NCI-H187 treated with DMSO at 0.1 percent for 48 hours (cell line): ENCODE measurements around the gene LCE1B.

Experiments used
- DNase-seq: peaks from one replicate; lab custom pipeline; 2025; lab: John Stamatoyannopoulos, UW

The LCE1B gene, protein sequence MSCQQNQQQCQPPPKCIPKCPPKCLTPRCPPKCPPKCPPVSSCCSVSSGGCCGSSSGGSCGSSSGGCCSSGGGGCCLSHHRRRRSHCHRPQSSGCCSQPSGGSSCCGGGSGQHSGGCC

DNA sequence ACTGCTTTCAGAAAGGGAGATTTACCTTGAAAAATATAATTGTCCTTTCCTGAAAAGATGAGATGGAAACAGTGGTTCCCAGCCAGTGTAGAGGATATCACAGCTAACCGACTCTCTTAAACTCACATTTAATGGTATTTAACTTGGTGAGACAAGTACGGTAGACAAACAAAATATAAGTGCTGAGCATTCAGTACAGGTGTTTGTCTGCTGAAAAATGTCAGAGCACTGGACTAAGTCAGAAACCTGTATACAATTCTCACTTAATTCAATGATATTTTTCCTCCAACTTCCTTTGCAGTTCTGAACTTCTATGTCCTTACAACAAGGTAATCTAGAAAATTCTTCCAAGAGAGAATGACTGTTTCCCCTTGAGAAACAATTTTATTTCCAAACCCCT is at the start of gene LCE1B:
TSS of gene LCE1B (plus strand) at position 301 of the 400 bp plus-strand sequence. CDS start 476 bp downstream, outside the sequence.
- DNase-seq, result no peak

DNA sequence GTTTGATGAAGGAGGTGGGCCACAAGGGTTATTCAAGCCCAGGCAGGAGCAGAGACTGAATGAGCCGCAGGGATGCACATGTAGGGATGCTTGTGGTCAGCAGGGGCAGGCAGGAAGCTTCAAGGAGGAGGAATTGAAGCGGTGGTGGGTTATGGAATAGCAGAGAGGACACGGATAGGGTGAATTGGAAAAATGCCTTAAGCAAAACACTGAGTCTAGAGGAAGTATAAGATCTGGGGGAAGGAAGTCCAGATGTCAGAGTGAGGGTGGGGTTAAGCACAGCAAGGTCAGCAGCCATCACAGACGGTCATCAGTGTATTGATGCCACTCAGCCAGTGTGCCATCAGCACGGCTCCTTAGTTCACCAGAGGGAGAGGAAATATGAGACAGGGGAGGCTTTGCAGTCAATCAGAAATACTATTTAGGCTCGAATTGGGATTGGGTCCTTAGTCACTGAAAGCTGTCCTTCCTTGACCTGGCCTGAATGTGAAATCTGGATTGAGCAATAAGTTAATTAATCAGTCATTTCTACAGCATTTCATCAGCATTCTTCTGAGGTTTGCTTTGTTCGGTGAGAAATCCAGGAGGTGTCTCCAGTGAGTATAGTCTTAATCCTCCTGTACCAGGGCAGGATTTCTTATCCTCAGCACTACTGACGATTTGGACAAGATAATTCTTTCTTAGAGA is 42.8 kb upstream of the LCE1B start:
- no peak for DNase-seq

DNA sequence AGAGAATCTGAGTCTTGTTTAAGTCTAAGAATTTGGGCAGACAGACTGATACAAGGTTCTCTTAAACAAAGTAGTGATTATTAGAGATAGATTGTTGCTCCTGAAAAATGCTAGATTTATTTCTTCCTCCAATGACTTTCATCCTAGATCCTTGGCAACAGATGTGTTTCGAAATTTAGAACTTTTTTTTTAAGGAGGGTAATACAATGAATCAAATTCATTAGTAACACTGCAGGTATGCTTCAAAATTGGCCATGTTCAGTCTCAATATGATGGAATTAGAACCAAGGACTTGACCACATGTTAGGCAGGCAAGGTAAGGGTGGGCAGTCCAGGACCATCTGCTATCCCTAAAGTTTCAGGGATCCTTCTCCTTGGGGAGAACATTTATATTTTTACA is 41.4 kb upstream of the LCE1B start:
- DNase-seq, result no peak

DNA sequence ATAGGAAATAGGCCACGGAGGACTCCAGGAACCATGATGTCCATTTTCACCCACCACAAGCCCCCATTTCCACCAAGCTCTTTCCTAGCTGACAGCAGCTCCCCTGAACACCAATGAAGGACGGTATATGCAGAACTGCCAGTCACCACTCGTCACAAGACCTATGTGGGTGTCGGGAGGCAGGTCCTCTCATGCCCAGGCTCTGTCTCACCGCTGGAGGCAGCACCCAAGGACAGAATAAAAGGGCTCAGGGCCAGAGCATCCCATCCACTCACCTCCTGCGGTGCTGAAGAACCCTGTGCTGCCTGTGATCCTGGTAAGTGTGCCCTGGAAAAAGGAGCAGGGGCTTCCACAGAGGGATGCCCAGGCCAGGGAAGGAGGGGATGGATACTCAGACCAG is 36.9 kb upstream of the LCE1B start, which contains the start of gene LCE1F:
TSS of gene LCE1F (plus strand) at position 266 of the 400 bp plus-strand sequence. CDS start 1,232 bp downstream, outside the sequence.
- no peak for DNase-seq

DNA sequence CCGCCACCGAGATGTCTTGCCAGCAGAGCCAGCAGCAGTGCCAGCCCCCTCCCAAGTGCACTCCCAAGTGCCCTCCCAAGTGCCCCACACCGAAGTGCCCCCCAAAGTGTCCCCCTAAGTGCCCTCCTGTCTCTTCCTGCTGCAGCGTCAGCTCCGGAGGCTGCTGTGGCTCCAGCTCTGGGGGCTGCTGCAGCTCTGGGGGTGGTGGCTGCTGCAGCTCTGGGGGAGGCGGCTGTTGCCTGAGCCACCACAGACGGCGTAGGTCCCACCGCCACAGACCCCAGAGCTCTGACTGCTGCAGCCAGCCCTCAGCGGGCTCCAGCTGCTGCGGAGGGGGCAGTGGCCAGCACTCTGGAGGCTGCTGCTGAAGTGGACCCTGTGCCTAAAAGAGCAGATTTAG is 35.4 kb upstream of the LCE1B start:
- DNase-seq, result no peak

DNA sequence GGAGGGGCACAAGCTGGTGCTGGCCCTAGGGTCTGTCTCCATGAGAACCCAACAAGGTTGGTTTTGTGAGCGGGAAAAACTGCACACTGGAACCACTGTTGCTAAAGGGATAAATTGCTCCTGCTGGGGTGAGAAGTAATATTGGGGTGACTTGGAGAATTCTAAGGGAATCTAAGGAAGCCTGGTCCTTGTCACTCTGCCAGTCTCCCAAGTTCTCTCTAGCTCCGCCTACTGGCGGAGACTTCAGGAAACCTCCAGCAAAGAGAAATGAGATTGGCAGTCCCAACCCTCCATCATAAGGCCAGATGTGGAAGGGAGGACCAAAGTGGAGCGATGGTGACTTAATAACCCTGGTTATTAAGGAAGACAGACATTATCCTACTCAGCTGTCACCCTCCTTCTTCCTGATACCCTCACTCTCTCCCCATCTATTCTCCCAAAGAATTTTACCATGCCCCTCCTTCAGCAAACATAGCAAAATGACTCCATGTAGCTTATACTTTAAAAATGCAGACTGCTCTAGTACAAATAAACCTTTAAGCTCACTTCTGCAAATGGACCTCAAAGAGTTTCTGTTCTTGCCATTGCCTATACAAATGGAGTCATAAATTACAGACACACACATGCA is 34.1 kb upstream of the LCE1B start:
- DNase-seq, result no peak

DNA sequence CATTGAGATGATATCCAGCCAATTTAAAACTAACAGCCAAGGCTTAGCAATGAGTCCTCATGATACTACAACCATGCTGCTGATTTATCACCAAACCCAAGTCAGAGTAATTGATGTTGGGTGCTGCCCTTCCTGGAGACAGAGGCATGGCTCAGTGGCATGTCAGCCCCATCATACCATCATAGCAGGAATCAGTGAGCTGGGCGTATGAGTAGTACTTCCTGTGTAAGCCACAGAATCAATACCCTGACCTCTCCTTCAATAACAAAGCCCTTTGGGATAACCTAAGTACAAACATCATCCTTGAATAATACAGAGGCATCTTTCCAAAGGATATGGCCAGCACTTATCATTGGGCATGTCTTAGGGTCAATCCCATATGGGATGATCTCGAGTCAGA is 28.7 kb upstream of the LCE1B start:
- DNase-seq, result no peak

DNA sequence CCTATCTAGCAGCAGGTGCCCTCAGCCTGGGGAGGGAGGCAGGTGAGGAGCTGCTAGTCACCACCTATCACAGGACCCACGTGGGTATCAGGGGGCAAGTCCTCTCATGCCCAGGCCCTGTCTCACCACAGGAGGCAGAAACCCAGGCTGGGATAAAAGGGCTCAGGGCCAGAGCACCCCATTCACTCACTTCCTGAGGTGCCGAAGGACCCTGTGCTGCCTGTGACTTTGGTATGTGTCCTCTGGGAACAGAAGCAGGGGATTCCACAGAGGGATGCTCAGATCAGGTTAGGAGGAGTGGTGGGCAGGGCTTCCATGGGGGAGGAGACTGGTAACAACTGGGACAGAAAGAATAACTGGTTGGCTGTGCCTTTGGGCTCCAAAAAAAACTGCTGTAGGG is 25.7 kb upstream of the LCE1B start, which contains the start of gene LCE1E:
TSS of gene LCE1E (plus strand) at position 181 of the 400 bp plus-strand sequence. CDS start 1,043 bp downstream, outside the sequence.
- DNase-seq, result no peak

DNA sequence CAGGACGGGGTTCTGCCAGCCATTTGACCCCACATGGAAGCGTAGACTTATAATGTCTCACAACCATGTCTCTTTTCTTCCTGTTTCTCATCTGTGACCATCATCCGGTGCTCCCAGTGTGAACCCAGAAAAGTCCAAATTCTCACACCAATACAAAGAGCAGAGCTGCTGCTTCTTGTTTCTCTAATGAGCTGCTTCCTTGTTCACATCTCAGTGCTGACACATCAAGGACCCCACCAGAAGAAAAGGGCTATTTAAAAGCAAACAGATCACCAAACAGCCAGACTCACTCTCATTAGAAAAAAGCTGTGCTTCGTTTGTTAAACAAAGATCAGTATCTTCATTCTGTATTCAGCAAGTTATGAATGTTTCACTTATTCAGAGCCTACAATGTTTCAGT is 16.1 kb upstream of the LCE1B start:
- no peak for DNase-seq

DNA sequence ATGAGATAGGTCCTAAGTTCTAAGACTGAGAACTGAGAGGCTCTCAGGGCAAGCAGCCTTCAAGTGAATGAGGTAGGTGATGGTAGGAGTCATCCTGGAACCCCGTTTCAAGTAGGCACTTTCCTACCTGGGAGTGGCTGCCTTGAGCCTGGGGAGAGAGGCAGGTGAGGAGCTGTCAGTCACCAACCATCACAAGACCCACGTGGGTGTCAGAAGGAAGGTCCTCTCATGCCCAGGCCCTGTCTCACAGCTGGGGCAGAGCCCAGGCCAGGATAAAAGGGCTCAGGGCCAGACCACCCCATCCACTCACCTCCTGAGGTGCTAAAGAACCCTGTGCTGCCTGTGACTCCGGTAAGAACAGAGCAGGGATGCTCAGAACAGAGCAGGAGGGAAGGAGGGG is 15.3 kb upstream of the LCE1B start, which contains the start of gene LCE1D:
TSS of gene LCE1D (plus strand) at position 301 of the 400 bp plus-strand sequence. CDS start 1,074 bp downstream, outside the sequence.
- no peak for DNase-seq

DNA sequence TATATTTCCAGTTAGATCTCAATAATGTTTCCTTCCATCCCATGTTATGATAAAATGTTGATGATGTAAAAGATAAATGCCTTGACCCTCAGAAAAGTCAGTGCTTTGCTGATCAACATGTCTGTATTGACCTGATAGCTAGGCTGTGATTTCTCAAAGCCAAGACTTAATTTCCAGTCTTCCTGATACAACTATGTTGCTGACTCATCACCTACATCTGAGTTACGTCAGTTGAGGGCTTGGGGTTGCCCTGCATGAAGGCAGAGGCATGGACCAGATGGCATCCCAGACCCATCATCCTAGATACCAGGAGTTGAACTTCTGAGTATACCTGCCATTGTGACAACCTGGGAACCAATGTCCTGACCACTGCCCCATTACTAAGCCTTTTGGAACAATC is 10.4 kb upstream of the LCE1B start:
- no peak for DNase-seq

DNA sequence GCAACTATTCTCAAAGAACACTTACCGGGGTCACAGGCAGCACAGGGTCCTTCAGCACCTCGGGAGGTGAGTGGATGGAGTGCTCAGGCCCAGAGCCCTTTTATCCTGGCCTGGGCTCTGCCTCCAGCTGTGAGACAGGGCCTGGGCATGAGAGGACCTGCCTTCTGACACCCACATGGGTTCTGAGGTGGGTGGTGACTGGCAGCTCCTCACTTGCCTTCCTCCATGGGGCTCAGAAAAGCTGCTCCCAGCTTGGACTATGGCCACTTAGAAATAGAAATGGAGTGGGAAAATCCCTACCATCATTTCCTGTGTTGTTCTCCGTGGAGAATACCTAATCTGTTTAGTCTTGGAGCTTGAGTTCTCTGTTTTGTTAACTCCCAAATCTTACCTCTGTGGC is 5.2 kb upstream of the LCE1B start, which contains the start of gene LCE1C:
TSS of gene LCE1C (minus strand) at position 76 of the 400 bp plus-strand sequence. CDS start 1,173 bp downstream, outside the sequence.
- no peak for DNase-seq

DNA sequence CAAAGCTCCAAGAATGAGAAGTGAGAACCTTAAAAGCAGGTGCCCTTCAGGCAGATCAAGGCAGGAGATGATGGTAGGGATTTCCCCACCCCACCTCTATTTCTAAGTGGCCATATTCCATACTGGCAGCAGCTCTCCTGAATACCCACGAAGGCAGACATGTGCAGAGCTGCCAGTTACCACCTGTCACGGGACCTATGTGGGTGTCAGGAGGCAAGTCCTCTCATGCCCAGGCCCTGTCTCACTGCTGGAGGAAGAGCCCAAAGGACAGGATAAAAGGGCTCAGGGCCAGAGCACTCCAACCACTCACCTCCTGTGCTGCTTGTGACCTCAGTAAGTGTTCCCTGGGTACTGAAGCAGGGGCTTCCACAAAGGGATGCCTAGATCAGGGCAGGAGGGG is 721 bp upstream of the LCE1B start:
- no peak for DNase-seq

DNA sequence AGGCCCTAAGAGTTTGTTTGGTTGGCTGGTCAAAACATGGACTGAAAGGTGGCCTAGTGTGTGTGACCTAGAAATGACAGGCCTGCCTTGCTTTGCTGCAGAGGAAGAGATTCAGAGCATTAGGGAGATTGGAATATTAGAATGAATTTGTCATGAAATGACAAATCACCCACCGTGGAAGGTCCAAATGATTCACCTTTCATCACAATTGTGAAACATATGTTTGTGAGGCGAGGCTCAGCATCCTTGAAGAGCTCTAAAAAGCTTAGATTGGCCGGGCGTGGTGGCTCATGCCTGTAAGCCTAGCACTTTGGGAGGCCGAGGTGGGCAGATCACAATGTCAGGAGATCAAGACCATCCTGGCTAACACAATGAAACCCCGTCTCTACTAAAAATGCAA is 5.5 kb downstream of the LCE1B start:
- no peak for DNase-seq

DNA sequence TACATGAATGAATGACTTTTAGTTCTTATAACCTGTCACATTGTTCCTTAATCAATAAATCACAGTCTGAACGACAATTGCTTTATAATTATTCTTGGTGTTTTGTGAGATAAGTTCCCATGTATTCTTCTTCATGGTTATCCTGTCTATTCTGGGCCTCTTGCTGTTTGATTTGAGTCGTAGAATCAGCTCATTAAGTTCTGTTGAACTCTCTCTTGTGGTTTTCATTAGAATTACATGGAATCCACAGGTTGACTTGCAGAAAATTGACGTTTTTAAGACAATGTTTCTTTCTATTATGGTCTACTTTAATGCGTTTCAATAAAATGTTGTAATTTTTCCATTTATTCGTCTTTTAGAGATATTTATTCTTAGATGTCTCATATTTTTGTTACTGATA is 11.5 kb downstream of the LCE1B start:
- no peak for DNase-seq

DNA sequence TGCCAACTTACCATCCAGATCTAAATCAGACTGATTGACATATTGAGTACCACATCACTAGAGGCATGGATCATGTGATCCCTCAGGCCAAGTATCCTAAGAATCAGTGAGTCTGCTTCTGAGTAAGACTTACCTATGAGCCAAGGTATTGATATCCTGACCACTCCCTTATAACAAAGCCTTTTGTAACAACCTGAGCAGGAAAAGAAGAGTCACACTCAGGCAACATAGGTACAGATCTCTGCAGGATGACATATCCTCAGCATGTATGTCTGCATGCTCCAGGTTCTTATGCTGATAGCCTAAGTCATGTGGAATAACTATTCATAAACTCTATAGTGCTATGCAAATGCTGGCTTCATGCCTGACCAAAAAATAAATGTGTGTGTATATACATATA is 13.2 kb downstream of the LCE1B start:
- no peak for DNase-seq

DNA sequence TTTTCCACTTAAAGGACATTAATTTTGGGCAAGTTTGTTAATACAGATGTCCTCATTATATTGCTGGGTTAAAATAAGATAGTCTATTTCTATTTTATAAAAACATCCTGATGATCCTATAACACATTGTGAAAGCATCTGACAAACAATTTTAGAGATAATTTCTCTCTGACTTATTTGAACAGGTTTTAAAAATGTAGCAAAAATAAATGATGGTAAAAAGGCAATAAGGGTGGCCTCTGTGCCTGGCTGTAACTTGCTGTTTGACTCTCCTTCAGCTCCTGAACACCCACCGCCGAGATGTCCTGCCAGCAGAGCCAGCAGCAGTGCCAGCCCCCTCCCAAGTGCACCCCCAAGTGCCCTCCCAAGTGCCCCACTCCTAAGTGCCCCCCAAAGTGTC is 15.4 kb downstream of the LCE1B start, which contains the start of gene LCE1A:
TSS of gene LCE1A (plus strand) at position 301 of the 400 bp plus-strand sequence. CDS start at position 301, 0 bp downstream.
- no peak for DNase-seq

DNA sequence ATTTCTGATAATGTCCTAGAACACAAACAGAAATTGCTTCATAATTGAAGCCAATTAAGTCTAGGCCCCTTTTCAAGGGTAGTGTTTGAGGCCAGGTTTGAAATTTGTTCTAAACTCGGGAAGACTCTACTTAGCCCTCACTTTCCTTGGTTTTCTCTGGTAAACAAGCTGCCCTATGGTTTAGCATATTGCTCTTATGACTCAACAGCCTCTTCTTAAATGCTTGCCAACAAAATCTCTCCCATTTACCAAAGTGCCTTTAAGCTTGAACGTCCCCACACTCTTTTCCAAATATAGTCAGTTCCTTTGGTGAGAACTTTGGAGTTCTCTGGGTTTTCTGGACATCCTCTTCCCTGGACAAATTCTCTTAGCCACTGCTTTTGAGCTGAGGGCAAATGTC is 25.1 kb downstream of the LCE1B start:
- no peak for DNase-seq

DNA sequence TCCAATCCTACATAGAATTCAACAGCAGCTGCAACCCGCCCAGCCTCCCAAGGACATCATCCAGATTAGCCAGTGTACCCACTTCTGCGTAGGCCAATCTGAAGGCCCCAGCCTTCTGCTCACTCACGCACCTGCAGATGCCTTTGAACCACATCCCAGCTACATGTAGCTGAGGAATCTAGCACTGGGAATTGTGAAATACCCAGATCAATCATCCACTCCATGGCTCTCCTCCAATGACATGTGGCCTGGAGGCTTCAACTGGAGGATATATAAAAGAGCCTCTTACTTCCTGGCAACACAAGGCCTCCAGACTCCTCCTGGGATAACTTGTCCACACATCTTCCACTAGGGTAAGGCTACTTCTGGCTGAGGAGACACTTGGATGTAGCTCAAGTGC is 30.8 kb downstream of the LCE1B start, which contains the start of gene LCE6A:
TSS of gene LCE6A (plus strand) at position 301 of the 400 bp plus-strand sequence. CDS start 665 bp downstream, outside the sequence.
- no peak for DNase-seq

DNA sequence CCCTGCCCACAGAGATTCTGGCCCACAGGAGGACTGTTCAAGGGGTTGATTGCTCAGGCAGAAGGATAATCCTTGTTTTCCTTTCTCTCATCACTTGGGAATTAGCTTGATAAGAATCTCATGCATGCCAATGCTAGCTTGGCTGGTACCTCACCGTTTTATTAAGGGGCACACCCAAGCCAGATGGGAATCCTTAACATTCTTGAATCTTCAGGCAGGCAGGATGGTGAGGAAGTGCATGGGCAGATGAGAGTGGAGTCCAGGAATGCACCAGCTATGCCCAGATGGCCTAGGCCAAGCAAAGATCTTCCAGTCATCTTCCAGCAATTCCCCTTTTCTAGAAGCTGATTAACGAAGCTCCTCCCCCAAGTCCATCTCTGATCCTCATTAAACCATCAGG is 43.9 kb downstream of the LCE1B start:
- DNase-seq, result no peak

DNA sequence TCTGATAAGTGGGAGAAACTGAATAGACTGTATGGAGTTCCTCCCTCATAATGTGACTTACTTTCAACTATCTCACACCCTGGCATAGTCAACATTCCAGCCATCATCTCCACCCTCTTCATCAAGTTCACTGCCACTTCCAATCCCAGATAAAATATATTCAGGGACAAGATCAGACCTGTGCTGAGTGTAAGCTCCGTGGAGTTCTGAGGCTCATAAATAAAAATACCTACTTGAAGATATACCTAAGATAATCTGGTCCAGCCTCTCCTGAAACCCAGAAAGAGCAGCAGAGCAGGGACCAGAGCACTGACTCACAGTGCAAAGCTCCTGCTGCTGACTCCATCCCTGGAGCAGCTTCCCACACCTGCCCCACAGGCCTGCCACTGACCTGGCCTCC is 46.3 kb downstream of the LCE1B start:
- DNase-seq, result no peak

DNA sequence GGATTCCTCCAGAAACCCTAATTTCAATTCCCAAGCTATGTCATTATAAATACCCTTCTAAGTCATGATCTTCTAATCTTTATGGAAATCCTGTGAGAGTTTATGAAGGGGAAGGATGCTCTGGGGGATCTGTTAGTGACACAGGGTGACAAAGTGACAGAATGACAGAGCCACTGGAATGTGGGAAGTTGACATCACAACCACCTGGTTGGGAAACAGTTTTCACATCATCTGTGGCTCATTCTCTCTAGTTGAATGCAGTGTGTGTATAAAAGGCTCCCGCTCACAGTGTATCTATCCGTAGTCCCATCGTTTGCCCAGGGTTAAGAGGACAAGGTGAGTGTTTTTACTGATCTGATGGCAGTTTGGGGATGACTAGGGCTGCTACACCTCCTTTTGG is 47.9 kb downstream of the LCE1B start, which contains the start of gene LCE7A:
TSS of gene LCE7A (plus strand) at position 301 of the 400 bp plus-strand sequence. CDS start 702 bp downstream, outside the sequence.
- DNase-seq, result no peak

DNA sequence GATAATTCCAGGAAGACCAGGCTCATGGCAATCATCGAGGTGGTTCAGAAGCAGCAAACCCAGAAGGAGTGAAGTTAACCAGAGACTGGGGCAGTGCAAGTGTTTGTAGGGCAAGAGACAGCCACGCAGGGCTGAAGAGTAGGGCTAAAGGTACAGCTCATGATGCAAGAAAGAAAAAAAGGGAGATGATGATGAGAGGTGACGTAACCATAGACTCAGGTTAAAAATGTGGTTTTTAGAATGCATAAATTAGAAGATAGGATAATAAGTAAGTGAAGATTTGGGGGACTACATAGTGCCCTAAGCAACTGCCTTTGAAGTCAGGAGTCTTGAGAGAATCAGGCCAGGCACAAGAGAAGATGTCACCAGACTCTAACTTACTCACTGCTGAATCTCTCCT is 48.4 kb downstream of the LCE1B start:
- no peak for DNase-seq
